Measurements from ENCODE around the gene UGT2B15. TPM values are rescaled to one million over a fixed set of nuclear protein-coding genes. Genes with fewer than 3 reads are reported as not detected.
"Not testable (repeated sequence)": the region's sequence is repeated elsewhere in the genome, so short reads cannot be mapped to it uniquely, and the experiment has no call there.

The UGT2B15 gene
- 103 and 119 TPM in 2 replicates for total RNA-seq
- polyA plus RNA-seq = 35.7 and 41.0 TPM in 2 replicates

GRCh38 chr4:68670479-68670939 lies at the start of gene UGT2B15:
Gene UGT2B15 (minus strand): TSS chr4:68670652. CDS start chr4:68670618, 34 bp downstream.
- H3K9me2 ChIP-seq (replicated peaks; ENCODE audit: insufficient read depth); H3K79me2 ChIP-seq; H2AFZ ChIP-seq; H3K4me1 ChIP-seq (ENCODE audit: insufficient read depth); H3K9me3 ChIP-seq (ENCODE audit: low read depth); H3K36me3 ChIP-seq (replicated peaks; ENCODE audit: insufficient read depth, low read depth); H3K4me2 ChIP-seq; H4K20me1 ChIP-seq (ENCODE audit: insufficient read depth, poor library complexity, severe bottlenecking); H3K4me3 ChIP-seq; H3K27me3 ChIP-seq; DNase-seq (ENCODE audit: low spot score): not testable (repeated sequence)
- peak within 1 kb of the TSS; percentile 1 for H3K27ac ChIP-seq
- 55% methylated on average over 1 of the region's 1 CpG for WGBS (ENCODE audit: low lambda C conversion rate, missing lambda C conversion rate)

GRCh38 chr4:68719075-68719473 lies 48.6 kb upstream of the UGT2B15 start:
- no peaks in the 10 kb centered on the region for H4K20me1 ChIP-seq (ENCODE audit: insufficient read depth, poor library complexity, severe bottlenecking)
- H3K27ac ChIP-seq = no peak overlapping the region
- no peaks in the 10 kb centered on the region for H3K4me1 ChIP-seq (ENCODE audit: insufficient read depth)
- H3K27me3 ChIP-seq = no peaks in the 10 kb centered on the region
- no peak overlapping the region for H2AFZ ChIP-seq
- no peak for DNase-seq (ENCODE audit: low spot score)
- no peaks in the 10 kb centered on the region for H3K9me3 ChIP-seq (ENCODE audit: low read depth)
- TF ChIP-seq CTCF (IDR thresholded peaks at IDR 0.05; ENCODE audit: poor library complexity) (no peak), EZH2phosphoT487 (IDR thresholded peaks at IDR 0.05; ENCODE audit: low read depth, severe bottlenecking, unreplicated experiment) (no peak), EZH2 (IDR thresholded peaks at IDR 0.05; ENCODE audit: borderline replicate concordance) (no peak)
- no peaks in the 10 kb centered on the region for H3K9me2 ChIP-seq (replicated peaks; ENCODE audit: insufficient read depth)
- H3K36me3 ChIP-seq (replicated peaks; ENCODE audit: insufficient read depth, low read depth) = no peaks in the 10 kb centered on the region
- 85% methylated on average over 2 of the region's 2 CpGs for WGBS (ENCODE audit: low lambda C conversion rate, missing lambda C conversion rate)
- no peaks in the 10 kb centered on the region for H3K79me2 ChIP-seq
- H3K4me2 ChIP-seq = no peak overlapping the region
- no peak overlapping the region for H3K4me3 ChIP-seq

- no peak for DNase-seq (ENCODE audit: low spot score)
- H3K27ac ChIP-seq = no peak overlapping the region
- WGBS (ENCODE audit: low lambda C conversion rate, missing lambda C conversion rate) = 94% methylated on average over 3 of the region's 3 CpGs
Measured at GRCh38 chr4:68718447-68719074, 48.1 kb upstream of the UGT2B15 start.

GRCh38 chr4:68717999-68718398 lies 47.5 kb upstream of the UGT2B15 start:
- H2AFZ ChIP-seq = no peak overlapping the region
- WGBS (ENCODE audit: low lambda C conversion rate, missing lambda C conversion rate) = 96% methylated on average over 1 of the region's 1 CpG
- no peak for DNase-seq (ENCODE audit: low spot score)
- no peaks in the 10 kb centered on the region for H3K27me3 ChIP-seq
- H4K20me1 ChIP-seq (ENCODE audit: insufficient read depth, poor library complexity, severe bottlenecking) = no peaks in the 10 kb centered on the region
- no peak overlapping the region for H3K4me3 ChIP-seq
- H3K36me3 ChIP-seq (replicated peaks; ENCODE audit: insufficient read depth, low read depth) = no peaks in the 10 kb centered on the region
- H3K79me2 ChIP-seq = no peaks in the 10 kb centered on the region
- no peaks in the 10 kb centered on the region for H3K9me3 ChIP-seq (ENCODE audit: low read depth)
- no peak overlapping the region for H3K4me2 ChIP-seq
- H3K27ac ChIP-seq = no peak overlapping the region
- H3K4me1 ChIP-seq (ENCODE audit: insufficient read depth) = no peaks in the 10 kb centered on the region
- no peaks in the 10 kb centered on the region for H3K9me2 ChIP-seq (replicated peaks; ENCODE audit: insufficient read depth)
- TF ChIP-seq CTCF (IDR thresholded peaks at IDR 0.05; ENCODE audit: poor library complexity) = no peak
- TF ChIP-seq EZH2phosphoT487 (IDR thresholded peaks at IDR 0.05; ENCODE audit: low read depth, severe bottlenecking, unreplicated experiment) = no peak

More at GRCh38 chr4:68718447-68719074, 48.1 kb upstream of the UGT2B15 start:
- no peak overlapping the region for H3K4me3 ChIP-seq
- H3K27me3 ChIP-seq = no peaks in the 10 kb centered on the region
- no peaks in the 10 kb centered on the region for H3K36me3 ChIP-seq (replicated peaks; ENCODE audit: insufficient read depth, low read depth)
- no peaks in the 10 kb centered on the region for H3K9me2 ChIP-seq (replicated peaks; ENCODE audit: insufficient read depth)
- H3K4me2 ChIP-seq = no peak overlapping the region
- H2AFZ ChIP-seq = no peak overlapping the region
- no peaks in the 10 kb centered on the region for H3K9me3 ChIP-seq (ENCODE audit: low read depth)
- no peaks in the 10 kb centered on the region for H4K20me1 ChIP-seq (ENCODE audit: insufficient read depth, poor library complexity, severe bottlenecking)
- no peak for TF ChIP-seq EZH2 (IDR thresholded peaks at IDR 0.05; ENCODE audit: borderline replicate concordance)
- no peaks in the 10 kb centered on the region for H3K4me1 ChIP-seq (ENCODE audit: insufficient read depth)
- no peaks in the 10 kb centered on the region for H3K79me2 ChIP-seq

Measured in hepatocyte (in vitro differentiated cells).